GM19099 (cell line): Measurements from ENCODE around the gene MIPOL1.

Experiments
- POLR2A ChIP-seq: IDR thresholded peaks from 3 replicates; pipeline ENCODE4 v1.6.1; 2011; ENCODE audit warnings: low read depth; ENCODE audit not compliant: insufficient read length; ENCODE audit errors: extremely low read depth

The MIPOL1 gene

DNA sequence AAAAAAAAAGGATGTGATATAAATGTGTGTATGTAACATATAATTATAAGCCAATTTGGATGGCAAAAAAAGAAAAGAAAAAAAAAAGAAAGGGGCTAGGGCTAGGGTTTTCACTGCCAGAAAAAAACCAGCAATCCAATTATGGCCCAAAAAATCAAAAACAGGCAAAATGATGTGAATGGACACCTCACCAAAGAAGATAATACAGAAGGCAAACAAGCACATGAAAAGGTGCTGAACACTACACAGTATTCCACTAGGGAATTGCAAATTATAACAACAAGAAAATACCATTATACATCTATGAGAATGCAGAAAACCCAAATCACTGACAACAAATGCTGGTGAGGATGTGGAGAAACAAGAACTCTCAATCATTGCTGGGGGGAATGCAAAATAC, 12.1 kb upstream of the MIPOL1 start:
- no peak for TF ChIP-seq POLR2A

GRCh38 chr14:37186865-37187264, 10.9 kb upstream of the MIPOL1 start:
- TF ChIP-seq POLR2A, result no peak

DNA sequence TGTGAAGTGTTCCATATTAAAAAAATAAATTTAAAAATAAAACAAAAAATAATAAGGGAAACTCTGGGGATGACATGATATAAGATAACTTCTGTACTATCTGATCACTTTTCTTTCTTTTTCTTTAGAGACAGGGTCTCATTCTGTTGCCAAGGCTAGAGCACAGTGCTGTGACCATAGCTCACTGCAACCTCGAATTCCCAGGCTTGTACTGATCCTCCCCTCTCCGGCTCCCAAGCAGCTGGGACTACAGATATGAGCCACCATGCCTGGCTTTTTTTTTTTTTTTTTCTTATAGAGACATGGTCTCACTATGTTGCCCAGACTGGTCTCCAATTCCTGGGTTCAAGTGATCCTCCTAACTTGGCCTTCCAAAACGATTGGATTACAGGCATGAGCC, 10.4 kb upstream of the MIPOL1 start:
- TF ChIP-seq POLR2A, result no peak

- TF ChIP-seq POLR2A, result no peak
These were observed 3.0 kb upstream of the MIPOL1 start for GRCh38 chr14:37194698-37195097.

DNA sequence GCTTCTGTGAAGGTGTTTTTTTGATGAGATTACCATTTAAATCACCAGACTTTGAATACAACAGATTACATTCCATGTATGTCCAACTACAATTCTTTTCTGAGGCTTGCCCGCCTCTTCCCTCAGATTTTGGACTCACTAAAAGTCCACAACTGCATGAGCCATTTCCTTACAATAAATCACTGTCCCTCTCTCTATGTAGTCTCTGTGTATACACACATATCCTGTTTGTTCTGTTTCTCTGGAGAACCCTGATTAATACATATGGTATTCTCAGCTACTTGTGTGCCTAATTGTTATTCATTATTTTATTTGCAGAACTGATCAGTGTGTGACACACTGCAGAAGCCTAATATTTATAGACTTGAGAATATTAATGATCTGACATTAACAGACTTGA, 2.4 kb upstream of the MIPOL1 start:
- no peak for TF ChIP-seq POLR2A

DNA sequence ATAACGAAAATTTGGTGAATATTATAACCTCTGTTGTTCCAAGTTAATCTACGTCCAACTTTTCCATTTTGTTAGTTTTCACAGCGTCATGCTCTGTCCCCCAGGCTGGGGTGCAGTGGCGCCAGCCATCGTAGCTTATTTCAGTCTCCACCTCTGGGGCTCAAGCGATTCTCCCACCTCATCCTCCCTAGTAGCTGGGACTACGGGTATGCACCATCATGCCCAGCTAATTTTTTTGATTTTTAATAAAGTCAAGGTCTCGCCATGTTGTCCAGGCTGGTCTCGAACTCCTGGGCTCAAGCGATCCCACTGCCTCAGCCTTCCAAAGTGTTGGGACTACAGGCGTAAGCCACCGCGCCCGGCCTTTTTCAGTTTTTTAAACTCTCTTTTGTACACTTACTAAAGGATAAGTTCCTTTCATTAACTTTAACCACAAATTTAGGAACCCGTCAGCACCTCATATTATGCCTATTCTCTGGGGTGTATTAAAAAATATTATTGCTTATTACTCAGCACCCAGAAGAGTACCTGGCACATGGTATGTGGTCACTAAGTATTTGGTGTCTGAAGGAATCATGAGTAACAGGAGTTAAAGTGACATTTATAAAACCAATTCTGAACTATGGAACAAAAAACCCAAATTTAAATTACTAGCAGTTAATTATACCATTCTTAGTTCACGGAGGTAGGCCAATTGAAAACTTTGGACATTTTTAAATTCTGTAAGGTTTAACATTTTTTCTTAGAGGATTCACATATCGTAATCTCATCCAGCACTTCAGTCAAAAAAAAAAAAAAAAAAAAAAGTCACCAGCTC, 925 bp upstream of the MIPOL1 start:
- TF ChIP-seq POLR2A, result no peak

- no peak for TF ChIP-seq POLR2A
These were observed 499 bp downstream of the MIPOL1 start for GRCh38 chr14:37198273-37198598.

DNA sequence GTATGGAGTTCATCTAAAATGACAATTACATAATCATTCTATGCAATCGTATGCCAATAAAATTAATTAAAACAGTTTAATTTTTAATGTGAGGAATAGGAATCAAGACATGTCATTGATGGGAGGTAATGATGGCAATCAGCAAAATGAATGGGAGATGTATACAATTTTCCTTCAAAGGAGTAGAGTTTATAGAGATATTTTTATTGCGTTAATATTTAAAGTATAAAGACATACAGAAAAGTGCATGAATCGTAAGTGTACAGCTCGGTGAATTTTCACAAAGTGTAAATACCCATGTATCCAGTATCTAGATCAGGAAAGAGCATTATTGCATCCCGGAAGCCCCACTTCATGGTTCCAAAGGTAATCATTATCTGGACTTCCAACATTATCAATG, 1.2 kb downstream of the MIPOL1 start:
- TF ChIP-seq POLR2A, result no peak

- no peak for TF ChIP-seq POLR2A
These were observed 4.0 kb downstream of the MIPOL1 start for GRCh38 chr14:37201724-37202123.

DNA sequence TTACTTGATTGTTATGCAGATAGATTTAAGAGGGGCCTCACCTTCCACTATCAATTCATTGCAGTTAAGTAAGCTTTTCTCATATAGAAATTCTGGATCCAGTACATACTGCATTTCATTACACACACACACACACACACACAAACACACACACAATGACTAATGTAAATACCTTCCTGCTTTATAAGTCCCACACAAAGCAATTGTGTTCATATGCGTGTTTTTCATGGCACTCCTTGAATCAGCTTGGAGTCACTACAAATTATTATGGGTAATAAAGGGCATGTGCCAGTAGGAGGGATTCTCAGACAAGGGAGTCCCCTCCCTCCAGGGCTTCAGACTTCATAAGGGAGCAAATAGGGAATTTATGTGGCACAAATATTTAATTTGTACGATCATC, 4.5 kb downstream of the MIPOL1 start:
- no peak for TF ChIP-seq POLR2A

DNA sequence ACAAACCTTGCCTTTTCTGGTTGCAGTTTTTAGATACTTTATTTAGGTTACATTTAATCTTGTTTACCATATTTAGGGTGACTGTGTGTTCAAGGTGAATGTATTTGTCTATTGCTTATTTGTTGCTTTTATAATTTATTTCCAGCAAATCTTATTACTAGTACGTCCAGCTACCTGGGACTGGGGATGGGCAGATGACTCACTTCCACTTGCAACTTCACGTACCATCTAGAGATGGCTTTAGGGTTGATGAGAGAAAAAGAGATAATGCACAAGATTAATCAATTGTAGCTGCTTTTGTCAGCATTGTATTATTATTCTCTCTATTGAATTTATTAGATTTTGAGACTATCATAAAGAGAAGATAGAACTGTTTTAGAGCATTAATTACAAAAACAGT, 5.1 kb downstream of the MIPOL1 start:
- no peak for TF ChIP-seq POLR2A

DNA sequence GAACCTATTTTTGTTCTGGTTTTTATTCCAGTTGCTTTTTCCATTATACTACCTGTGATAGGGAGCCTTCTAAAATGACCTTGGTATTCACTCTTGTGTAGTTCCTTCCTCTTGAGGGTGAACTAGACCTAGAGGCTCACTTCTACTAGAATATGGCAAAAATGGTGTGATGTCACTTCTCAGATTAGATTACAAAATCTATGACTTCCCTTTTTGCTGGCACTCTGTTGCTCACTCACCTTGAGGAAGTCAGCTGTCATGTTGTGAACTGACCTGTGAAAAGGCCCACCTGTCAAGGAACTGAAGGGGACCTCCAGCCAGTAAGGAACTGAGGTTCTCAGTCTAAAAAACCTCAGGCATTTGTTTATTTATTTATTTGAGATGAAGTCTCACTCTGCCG, 5.7 kb downstream of the MIPOL1 start:
- no peak for TF ChIP-seq POLR2A

- TF ChIP-seq POLR2A, result no peak
These were observed 12.7 kb downstream of the MIPOL1 start for GRCh38 chr14:37210448-37210847.

DNA sequence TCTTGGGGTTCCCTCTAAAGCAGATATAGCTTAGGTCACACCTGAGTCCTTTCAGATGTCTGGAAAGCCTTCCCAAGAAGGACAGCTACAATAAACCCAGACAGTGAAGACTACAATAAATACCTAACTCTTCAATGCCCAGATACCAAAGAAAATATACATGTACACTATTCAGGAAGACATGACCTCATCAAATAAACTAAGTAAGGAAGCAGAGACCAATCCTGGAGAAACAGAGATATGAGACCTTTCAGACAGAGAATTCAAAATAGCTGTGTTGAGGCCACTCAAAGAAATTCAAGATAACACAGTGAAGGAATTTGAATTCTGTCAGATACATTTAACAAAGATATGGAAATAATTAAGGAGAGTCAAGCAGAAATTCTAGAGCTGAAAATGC, 15.3 kb downstream of the MIPOL1 start:
- no peak for TF ChIP-seq POLR2A

DNA sequence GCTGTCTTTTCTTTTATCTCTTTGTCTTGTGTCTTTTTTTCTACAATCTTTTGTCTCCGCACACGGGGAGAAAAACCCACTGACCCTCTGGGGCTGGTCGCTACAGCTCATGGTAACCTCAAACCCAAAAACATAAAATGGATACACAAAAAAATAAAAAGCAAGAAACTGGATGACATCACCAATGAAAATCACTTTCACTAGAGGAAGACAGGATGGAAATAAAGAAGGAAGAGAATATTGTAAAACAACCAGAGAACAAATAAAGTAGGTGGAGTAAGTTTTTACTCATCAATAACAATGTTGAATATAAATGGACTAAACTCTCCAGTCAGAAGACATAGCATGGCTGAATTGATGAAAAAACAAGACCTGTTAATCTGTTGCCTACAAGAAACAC, 17.6 kb downstream of the MIPOL1 start:
- no peak for TF ChIP-seq POLR2A

- no peak for TF ChIP-seq POLR2A
These were observed 23.3 kb downstream of the MIPOL1 start for GRCh38 chr14:37221073-37221472.

DNA sequence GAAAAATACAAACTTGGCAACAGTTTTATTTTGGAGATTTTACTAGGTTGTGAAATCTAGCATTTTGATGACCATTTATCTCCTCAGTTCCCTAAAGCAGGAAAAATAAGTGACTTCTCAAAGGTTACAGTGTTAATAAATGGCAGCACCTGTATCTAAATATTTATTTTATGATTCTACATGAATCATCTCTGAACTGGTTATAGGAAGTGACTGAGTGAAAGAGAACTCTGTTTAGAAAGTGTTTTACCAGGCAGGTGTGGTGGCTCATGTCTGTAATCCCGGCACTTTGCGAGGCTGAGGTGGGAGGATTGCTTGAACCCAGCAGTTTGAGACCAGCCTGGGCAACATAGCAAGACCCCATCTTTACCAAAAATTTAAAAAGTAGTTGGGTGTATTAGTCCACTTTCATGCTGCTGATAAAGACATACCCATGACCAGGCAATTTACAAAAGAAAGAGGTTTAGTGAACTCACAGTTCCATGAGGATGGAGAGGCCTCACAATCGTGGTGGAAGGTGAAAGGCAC, 26.3 kb downstream of the MIPOL1 start:
- no peak for TF ChIP-seq POLR2A
